OCI-LY1 (cell line): ENCODE measurements around the gene CDC42BPB.

Experiments used
- H2AFZ ChIP-seq: fragments of 200-600 bp; sonication (generic), shearing (Covaris generic); 2 replicates; pipeline ENCODE4 v1.6.0; 2014; ENCODE audit warnings: antibody characterized with exemption, mild to moderate bottlenecking, low read length
- H3F3A ChIP-seq: fragments of 200-600 bp; sonication (generic), shearing (Covaris generic); 2 replicates; pipeline ENCODE4 v1.6.0; 2014; ENCODE audit warnings: mild to moderate bottlenecking, antibody characterized with exemption, low read length, moderate library complexity; ENCODE audit not compliant: insufficient read depth
- H3K27ac ChIP-seq: fragments of 200-600 bp; sonication (generic); 2 replicates; pipeline ENCODE4 v1.5.1; 2014; ENCODE audit warnings: low read length, mixed run types, mild to moderate bottlenecking, low read depth; ENCODE audit not compliant: poor library complexity, severe bottlenecking
- H3K27me3 ChIP-seq: fragments of 200-600 bp; sonication (generic); 2 replicates; pipeline ENCODE4 v1.6.0; 2014; ENCODE audit warnings: antibody characterized with exemption, mild to moderate bottlenecking, low read length, moderate library complexity; ENCODE audit not compliant: insufficient read depth
- H3K36me3 ChIP-seq: fragments of 200-600 bp; sonication (generic); 2 replicates; pipeline ENCODE4 v1.6.1; 2014; ENCODE audit warnings: mild to moderate bottlenecking, antibody characterized with exemption, low read length, moderate library complexity, mixed read lengths; ENCODE audit not compliant: insufficient read depth
- H3K4me1 ChIP-seq: fragments of 200-600 bp; sonication (generic); 2 replicates; pipeline ENCODE4 v1.5.1; 2014; ENCODE audit warnings: mild to moderate bottlenecking, low read length, moderate library complexity; ENCODE audit not compliant: insufficient read depth, severe bottlenecking
- H3K4me2 ChIP-seq: fragments of 200-600 bp; sonication (generic), shearing (Covaris generic); 2 replicates; pipeline ENCODE4 v1.6.1; 2014; ENCODE audit warnings: low read length
- H3K4me3 ChIP-seq: fragments of 200-600 bp; sonication (generic); 2 replicates; pipeline ENCODE4 v1.5.1; 2014; ENCODE audit warnings: low read length, low read depth, mild to moderate bottlenecking, mixed read lengths; ENCODE audit not compliant: poor library complexity, severe bottlenecking
- H3K79me2 ChIP-seq: fragments of 200-600 bp; shearing (Covaris generic); 2 replicates; pipeline ENCODE4 v1.6.1; 2016; ENCODE audit warnings: mixed run types, low read length, mixed read lengths; ENCODE audit not compliant: insufficient read depth
- H3K9ac ChIP-seq: fragments of 200-600 bp; sonication (generic), shearing (Covaris generic); 2 replicates; pipeline ENCODE4 v1.6.1; 2014; ENCODE audit warnings: mild to moderate bottlenecking, low read length, mixed read lengths
- H3K9me2 ChIP-seq: fragments of 200-600 bp; sonication (generic), shearing (Covaris generic); 2 replicates; pipeline ENCODE4 v1.6.1; 2014; ENCODE audit warnings: low read depth, mild to moderate bottlenecking, low read length, mixed read lengths
- H3K9me3 ChIP-seq: fragments of 200-600 bp; shearing (Covaris generic); 2 replicates; pipeline ENCODE4 v1.6.1; 2014; ENCODE audit warnings: low read length, mixed read lengths
- H4K20me1 ChIP-seq: fragments of 200-600 bp; sonication (generic), shearing (Covaris generic); 2 replicates; pipeline ENCODE4 v1.6.0; 2016; ENCODE audit warnings: mild to moderate bottlenecking, low read length; ENCODE audit not compliant: insufficient read depth
- EZH2 ChIP-seq: fragments of 200-600 bp; sonication (generic), shearing (Covaris generic); IDR thresholded peaks from 2 replicates; pipeline ENCODE4 v1.8.0; 2017; ENCODE audit warnings: borderline replicate concordance, mixed run types, mild to moderate bottlenecking, antibody characterized with exemption, low read length, moderate library complexity, mixed read lengths
- TF ChIP-seq, protein P1 (sequence below): fragments of 200-600 bp; sonication (generic), shearing (Covaris generic); IDR thresholded peaks from 2 replicates; pipeline ENCODE4 v1.5.1; 2017; ENCODE audit warnings: mild to moderate bottlenecking, antibody characterized with exemption, low read length, moderate library complexity, mixed read lengths

CDC42BPB gene

DNA sequence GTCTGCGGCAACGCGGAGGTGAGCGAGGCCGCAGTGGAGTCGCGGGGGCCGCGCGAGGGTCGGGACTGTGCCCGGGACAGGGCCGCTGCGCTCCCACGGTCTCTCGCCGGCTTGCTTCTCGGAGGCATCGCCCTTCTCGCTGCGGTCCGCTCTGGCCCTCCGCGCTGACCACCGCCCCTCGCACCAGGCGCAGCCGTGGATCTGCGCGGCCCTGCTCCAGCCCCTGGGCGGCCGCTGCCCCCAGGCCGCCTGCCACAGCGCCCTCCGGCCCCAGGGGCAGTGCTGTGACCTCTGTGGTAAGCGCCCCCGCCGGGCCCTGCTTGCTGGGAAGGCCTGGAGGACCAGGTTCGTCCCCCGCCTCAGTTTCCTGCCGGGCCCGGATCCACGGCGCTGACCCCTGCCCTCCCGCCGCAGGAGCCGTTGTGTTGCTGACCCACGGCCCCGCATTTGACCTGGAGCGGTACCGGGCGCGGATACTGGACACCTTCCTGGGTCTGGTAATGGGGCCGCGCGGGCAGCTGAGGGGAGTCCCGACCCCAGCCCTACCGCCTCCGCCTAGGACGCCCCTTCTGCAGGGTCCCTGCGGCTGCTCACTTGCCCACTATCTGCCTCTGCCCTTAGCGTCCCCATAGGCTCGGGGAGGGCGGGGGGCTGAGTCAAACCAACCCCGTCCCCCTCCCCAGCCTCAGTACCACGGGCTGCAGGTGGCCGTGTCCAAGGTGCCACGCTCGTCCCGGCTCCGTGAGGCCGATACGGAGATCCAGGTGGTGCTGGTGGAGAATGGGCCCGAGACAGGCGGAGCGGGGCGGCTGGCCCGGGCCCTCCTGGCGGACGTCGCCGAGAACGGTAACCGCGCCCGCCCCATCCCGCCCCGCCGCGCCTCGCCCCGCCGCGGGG is 127.9 kb downstream of the CDC42BPB start:
- H3K4me3 ChIP-seq, result peak overlapping the region; percentile 52

DNA sequence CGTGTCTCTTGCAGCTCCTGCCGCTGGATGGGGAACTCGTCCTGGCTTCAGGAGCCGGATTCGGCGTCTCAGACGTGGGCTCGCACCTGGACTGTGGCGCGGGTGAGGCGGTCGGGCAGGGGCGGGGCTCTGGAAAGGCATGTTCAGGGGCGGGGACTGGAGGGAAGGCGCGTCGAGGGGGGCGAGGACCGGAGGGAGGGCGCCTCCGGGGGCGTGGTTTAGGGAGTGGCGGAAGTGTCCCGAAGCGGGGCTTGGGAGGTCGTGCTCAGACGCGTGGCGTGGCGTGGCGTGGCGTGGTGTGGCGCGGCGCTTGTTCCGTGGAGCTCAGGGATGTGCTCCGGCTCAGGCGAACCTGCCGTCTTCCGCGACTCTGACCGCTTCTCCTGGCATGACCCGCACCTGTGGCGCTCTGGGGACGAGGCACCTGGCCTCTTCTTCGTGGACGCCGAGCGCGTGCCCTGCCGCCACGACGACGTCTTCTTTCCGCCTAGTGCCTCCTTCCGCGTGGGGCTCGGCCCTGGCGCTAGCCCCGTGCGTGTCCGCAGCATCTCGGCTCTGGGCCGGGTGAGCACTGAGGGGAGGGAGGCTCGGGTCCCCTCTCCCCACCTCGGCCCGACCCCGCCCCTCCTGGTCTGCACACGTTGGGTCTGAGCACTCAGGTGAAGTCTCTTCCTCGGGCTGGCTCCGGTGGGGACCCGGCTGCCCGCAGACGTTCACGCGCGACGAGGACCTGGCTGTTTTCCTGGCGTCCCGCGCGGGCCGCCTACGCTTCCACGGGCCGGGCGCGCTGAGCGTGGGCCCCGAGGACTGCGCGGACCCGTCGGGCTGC is 128.7 kb downstream of the CDC42BPB start:
- Histone ChIP-seq H3F3A (no peaks in the 10 kb centered on the region), H2AFZ (no peak overlapping the region), H3K9me2 (no peaks in the 10 kb centered on the region), H3K9me3 (no peaks in the 10 kb centered on the region), H3K4me1 (peaks cover 48% of the 10 kb centered on the region), H3K9ac (peak overlapping the region; percentile 39; the same call in 1 of the 2 replicates), H3K27me3 (no peaks in the 10 kb centered on the region), H3K36me3 (no peaks in the 10 kb centered on the region), H3K79me2 (no peaks in the 10 kb centered on the region), H3K27ac (no peak overlapping the region), H3K4me3 (peak overlapping the region; percentile 52), H4K20me1 (no peaks in the 10 kb centered on the region), H3K4me2 (peak overlapping the region; percentile 57)
- TF ChIP-seq, protein P1, sequence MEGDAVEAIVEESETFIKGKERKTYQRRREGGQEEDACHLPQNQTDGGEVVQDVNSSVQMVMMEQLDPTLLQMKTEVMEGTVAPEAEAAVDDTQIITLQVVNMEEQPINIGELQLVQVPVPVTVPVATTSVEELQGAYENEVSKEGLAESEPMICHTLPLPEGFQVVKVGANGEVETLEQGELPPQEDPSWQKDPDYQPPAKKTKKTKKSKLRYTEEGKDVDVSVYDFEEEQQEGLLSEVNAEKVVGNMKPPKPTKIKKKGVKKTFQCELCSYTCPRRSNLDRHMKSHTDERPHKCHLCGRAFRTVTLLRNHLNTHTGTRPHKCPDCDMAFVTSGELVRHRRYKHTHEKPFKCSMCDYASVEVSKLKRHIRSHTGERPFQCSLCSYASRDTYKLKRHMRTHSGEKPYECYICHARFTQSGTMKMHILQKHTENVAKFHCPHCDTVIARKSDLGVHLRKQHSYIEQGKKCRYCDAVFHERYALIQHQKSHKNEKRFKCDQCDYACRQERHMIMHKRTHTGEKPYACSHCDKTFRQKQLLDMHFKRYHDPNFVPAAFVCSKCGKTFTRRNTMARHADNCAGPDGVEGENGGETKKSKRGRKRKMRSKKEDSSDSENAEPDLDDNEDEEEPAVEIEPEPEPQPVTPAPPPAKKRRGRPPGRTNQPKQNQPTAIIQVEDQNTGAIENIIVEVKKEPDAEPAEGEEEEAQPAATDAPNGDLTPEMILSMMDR, result no peak
- TF ChIP-seq EZH2, result no peak

More for the DNA sequence above, 127.9 kb downstream of the CDC42BPB start:
- Histone ChIP-seq H2AFZ (no peak overlapping the region), H4K20me1 (no peaks in the 10 kb centered on the region), H3K36me3 (no peaks in the 10 kb centered on the region), H3F3A (no peaks in the 10 kb centered on the region), H3K4me2 (no peak overlapping the region), H3K27me3 (no peaks in the 10 kb centered on the region), H3K79me2 (no peaks in the 10 kb centered on the region), H3K4me1 (peaks cover 57% of the 10 kb centered on the region), H3K9ac (no peak overlapping the region), H3K9me3 (no peaks in the 10 kb centered on the region), H3K9me2 (no peaks in the 10 kb centered on the region), H3K27ac (no peak overlapping the region)
- no peak for TF ChIP-seq EZH2
- TF ChIP-seq, protein P1, result no peak

DNA sequence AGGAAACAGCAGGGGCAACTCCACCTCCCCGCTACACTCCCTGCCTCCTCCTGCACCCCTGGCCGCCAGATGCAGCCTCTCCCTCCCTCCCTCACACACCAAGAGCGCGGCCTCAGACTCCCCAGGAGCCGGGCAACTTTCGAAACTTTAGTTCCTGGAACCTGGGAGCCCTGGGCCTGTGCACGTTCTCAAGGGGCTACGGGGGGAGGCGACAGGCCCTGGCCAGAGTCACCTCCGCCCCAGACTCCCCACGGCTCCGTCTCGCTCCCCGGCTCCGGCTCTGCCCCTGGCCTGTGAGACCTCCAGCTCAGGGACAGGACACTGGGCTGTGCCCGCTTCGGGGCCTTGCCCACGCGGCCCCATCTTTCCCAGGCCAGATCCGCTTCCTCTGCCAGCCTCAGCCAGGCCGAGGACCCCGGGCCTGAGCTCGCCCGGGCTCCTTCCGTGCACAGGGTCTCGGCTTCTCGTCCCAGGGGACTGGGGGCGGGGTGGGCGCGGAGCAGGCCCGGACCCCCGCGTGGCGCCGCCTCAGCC is 129.4 kb downstream of the CDC42BPB start:
- Histone ChIP-seq H3K4me2 (peak overlapping the region; percentile 57), H3K27me3 (no peaks in the 10 kb centered on the region), H4K20me1 (no peaks in the 10 kb centered on the region), H3K4me1 (peaks cover 45% of the 10 kb centered on the region), H3K9ac (peak overlapping the region; percentile 39; the same call in 1 of the 2 replicates), H3K4me3 (peak overlapping the region; percentile 52), H3K9me3 (no peaks in the 10 kb centered on the region), H3K36me3 (no peaks in the 10 kb centered on the region), H3F3A (no peaks in the 10 kb centered on the region), H3K9me2 (no peaks in the 10 kb centered on the region), H2AFZ (no peak overlapping the region), H3K27ac (no peak overlapping the region), H3K79me2 (no peaks in the 10 kb centered on the region)
- TF ChIP-seq, protein P1, result no peak
- no peak for TF ChIP-seq EZH2
